Activated CD4-positive, alpha-beta T cell treated with anti-CD3 and anti-CD28 coated beads for 36 hours (primary cell): ENCODE data around the gene NGEF. TPM values are rescaled to one million over a fixed set of nuclear protein-coding genes. Genes with fewer than 3 reads are reported as not detected.
"Not testable (repeated sequence)": the region's sequence is repeated elsewhere in the genome, so short reads cannot be mapped to it uniquely, and the experiment has no call there.

Source experiments
- ATAC-seq: fragments of 200-7000 bp; cut with Tn5 transposase; one replicate; pipeline ENCODE4 v1.10.0; 2021; ENCODE audit warnings: mild to moderate bottlenecking, moderate library complexity
- CTCF ChIA-PET: fragments of 350-600 bp; sonication (Branson Sonifier 250); formaldehyde crosslinking; loops from one replicate; lab custom pipeline; 2021; ENCODE audit warnings: antibody characterized with exemption; lab: Charles Lee
- POLR2A ChIA-PET: fragments of 350-600 bp; sonication (Branson Sonifier 250); formaldehyde crosslinking; loops from one replicate; lab custom pipeline; 2021; ENCODE audit warnings: antibody characterized with exemption, inconsistent platforms; lab: Charles Lee
- DNase-seq: peaks from one replicate; pipeline ENCODE4 v3.0.0-alpha.2; 2020
- H3K27ac Mint-ChIP-seq: one replicate; pipeline ENCODE4 v1.8.0; 2021; ENCODE audit warnings: mixed read lengths
- H3K27me3 Mint-ChIP-seq: one replicate; pipeline ENCODE4 v1.8.0; 2021; ENCODE audit warnings: mixed read lengths
- H3K36me3 Mint-ChIP-seq: one replicate; pipeline ENCODE4 v1.8.0; 2021; ENCODE audit warnings: low read depth, mixed read lengths
- H3K4me1 Mint-ChIP-seq: one replicate; pipeline ENCODE4 v1.8.0; 2021; ENCODE audit warnings: mixed read lengths
- H3K4me3 Mint-ChIP-seq: one replicate; pipeline ENCODE4 v1.8.0; 2021; ENCODE audit warnings: mild to moderate bottlenecking, moderate library complexity, mixed read lengths
- H3K9me3 Mint-ChIP-seq: one replicate; pipeline ENCODE4 v1.8.0; 2021; ENCODE audit warnings: low read depth, mixed read lengths
- intact Hi-C, 2 experiments: fragments of 100-400 bp; cut with DNase I in 1 of 2; cut with micrococcal nuclease in 1 of 2; formaldehyde crosslinking; loops; one replicate each; pipeline versions ENCODE4 v1.14.2 to v1.15.1; 2022 to 2024; cut with DNase I, micrococcal nuclease
- total RNA-seq, 2 experiments: library from RNA; stranded (reverse); gene quantifications; one replicate each; pipeline ENCODE4 v1.2.3, GENCODE V29; 2021

The NGEF gene
- total RNA-seq, 2 experiments from 2014 or later = 1.5 to 2.0 TPM

DNA sequence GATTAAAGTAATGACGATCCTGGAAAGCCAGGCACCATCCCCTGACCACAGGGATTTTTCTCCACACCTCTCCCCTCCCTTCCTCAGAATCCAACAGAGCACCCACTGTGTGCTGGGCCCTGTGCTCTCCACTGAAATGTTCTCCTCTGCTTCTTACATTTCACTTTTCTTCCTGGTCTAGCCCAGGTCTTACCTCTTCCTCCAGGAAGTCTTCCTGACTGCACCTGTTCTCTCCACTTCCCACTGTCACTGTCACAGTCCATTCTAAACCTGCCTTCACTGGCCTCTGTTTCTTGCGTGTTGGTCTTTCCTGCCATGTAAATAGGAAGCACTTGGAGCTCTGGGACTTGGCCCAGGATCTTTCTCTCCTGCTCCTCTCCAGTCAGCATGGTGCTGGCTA is 7.4 kb upstream of the NGEF start:
- intact Hi-C loops = no loop called here
- Mint-ChIP-seq H3K36me3 (no peaks in the 10 kb centered on the region), H3K9me3 (peaks cover 2% of the 10 kb centered on the region), H3K4me1 (no peaks in the 10 kb centered on the region), H3K4me3 (no peak overlapping the region), H3K27me3 (no peaks in the 10 kb centered on the region), H3K27ac (no peak overlapping the region)
- POLR2A ChIA-PET = no interaction called here
- DNase-seq (no peak), ATAC-seq (no peak)
- CTCF ChIA-PET = no interaction called here

DNA sequence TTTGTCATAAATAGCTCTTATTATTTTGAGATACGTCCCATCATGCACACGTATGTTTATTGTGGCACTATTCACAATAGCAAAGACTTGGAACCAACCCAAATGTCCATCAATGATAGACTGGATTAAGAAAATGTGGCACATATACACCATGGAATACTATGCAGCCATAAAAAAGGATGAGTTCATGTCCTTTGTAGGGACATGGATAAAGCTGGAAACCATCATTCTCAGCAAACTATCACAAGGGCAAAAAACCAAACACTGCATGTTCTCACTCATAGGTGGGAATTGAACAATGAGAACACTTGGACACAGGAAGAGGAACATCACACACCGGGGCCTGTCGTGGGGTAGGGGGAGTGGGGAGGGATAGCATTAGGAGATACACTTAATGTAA is 6.6 kb upstream of the NGEF start:
- CTCF ChIA-PET, H3K36me3 Mint-ChIP-seq, H3K9me3 Mint-ChIP-seq, ATAC-seq, H3K4me3 Mint-ChIP-seq, DNase-seq, H3K4me1 Mint-ChIP-seq, POLR2A ChIA-PET, intact Hi-C loops, H3K27ac Mint-ChIP-seq, H3K27me3 Mint-ChIP-seq: not testable (repeated sequence)

DNA sequence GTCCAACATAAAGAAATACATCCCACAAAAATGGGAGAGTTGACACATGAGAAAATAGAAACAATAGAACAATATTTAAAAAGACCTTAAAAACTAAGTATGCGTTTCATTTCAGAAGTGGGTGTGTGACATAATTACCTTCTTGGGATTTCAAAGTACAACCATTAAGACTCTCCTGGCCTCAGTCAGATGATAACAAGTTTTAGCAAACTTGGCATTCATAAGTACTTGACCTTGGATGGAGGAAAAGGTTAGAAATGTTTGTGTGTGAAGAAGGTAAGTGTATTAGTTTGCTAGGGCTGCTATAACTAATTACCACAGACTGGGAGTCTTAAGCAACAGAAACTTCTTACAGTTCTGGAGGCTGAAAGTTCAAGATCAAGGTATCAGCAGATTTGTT is 4.9 kb upstream of the NGEF start:
- Mint-ChIP-seq H3K4me1 (no peaks in the 10 kb centered on the region), H3K27me3 (no peaks in the 10 kb centered on the region), H3K4me3 (no peak overlapping the region), H3K36me3 (no peaks in the 10 kb centered on the region), H3K27ac (no peak overlapping the region), H3K9me3 (peaks cover 2% of the 10 kb centered on the region)
- ChIA-PET POLR2A (no interaction called here), CTCF (interaction anchor here (0.9 kb wide), 1 partner anchor 13 kb away, joined by 3 read pairs; no protein-coding TSS in a partner anchor)
- DNase-seq (no peak), ATAC-seq (no peak)
- intact Hi-C loops = no loop called here

DNA sequence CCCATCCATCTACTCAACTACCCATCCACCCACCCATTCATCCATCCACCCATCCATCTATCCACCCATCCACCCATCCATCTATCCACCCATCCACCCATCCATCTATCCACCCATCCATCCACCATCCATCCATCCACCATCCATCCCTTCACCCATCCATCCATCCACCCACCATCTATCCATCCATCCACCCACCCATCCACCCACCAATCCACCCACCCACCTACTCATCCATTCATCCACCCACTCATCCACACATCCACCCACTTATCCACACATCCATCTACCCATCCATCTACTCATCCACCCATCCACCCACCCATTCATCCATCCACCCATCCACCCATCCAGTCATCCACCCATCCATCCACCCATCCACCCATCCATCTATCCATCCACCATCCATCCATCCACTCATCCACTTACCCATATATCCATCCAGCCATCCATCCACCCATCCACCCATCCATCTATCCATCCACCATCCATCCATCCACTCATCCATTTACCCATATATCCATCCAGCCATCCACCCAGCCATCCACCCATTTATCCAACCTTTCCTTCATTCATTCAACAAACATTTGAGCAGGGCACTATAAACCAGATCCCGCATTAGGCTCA is 2.1 kb upstream of the NGEF start:
- H3K4me1 Mint-ChIP-seq = no peaks in the 10 kb centered on the region
- no peaks in the 10 kb centered on the region for H3K36me3 Mint-ChIP-seq
- H3K9me3 Mint-ChIP-seq = peaks cover 2% of the 10 kb centered on the region
- no peak for ATAC-seq
- ChIA-PET CTCF (no interaction called here), POLR2A (no interaction called here)
- H3K27me3 Mint-ChIP-seq = peaks cover 2% of the 10 kb centered on the region
- intact Hi-C loops = no loop called here
- no peak overlapping the region for H3K27ac Mint-ChIP-seq
- no peak for DNase-seq
- no peak overlapping the region for H3K4me3 Mint-ChIP-seq

DNA sequence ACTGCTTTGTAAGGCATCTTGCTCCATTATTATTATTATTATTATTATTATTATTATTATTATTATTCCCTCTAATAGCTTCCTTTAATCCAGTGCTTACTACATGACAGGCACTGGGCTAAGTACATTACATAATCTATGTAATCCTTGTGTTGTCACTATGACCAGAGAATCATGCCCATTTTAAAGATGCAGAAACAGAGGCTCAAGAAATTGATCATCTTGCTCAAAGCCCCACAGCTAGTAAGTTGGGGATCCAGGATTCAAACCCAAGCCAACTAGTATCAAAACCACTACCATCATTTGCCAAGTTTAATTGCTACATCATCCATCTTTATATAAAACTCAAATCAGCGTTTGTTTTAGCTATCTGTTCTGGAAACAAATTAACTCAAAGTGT is 594 bp upstream of the NGEF start:
- Mint-ChIP-seq H3K27ac (no peak overlapping the region), H3K27me3 (peaks cover 2% of the 10 kb centered on the region), H3K9me3 (peaks cover 2% of the 10 kb centered on the region), H3K4me3 (no peak overlapping the region), H3K36me3 (no peaks in the 10 kb centered on the region), H3K4me1 (no peaks in the 10 kb centered on the region)
- ChIA-PET CTCF (interaction anchor here (0.7 kb wide), 1 partner anchor 33 kb away, joined by 3 read pairs; no protein-coding TSS in a partner anchor), POLR2A (no interaction called here)
- ATAC-seq (no peak), DNase-seq (no peak)
- intact Hi-C loops = no loop called here

DNA sequence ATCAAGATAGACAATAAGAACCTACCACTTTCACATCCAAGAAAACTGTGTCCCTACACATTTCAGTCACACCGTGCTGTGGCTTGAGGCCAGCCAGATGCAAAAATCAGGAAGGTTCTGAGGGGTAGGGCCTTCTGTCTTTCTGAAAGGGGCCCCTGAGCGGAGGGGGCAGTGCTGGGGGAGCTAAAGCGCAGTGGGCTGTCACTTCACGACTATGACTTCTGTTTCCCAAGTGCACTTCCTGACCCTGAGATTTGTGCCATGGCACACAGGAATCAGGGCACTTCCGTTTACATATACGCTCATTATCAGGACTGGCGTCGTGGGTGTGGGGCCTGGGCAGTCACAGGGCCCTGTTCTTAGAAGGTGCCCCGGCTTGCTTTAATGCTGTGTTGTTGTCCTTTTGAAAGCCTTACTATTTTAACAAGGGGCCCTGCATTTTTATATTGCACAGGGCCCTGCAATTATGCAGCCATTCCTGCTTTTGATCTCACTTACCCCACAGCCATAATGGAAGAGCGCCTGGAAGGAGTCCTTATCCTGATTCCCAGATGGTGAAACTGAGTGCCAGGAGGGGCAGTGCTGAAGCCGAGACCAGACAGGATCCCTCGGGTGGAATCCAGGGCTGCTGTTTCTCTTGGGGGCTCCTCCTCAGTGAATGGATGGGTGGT is 620 bp downstream of the NGEF start:
- no peak for DNase-seq
- no peak overlapping the region for H3K4me3 Mint-ChIP-seq
- ChIA-PET POLR2A (interaction anchor here (0.6 kb wide), 1 partner anchor 384 kb away, joined by 3 read pairs; no protein-coding TSS in a partner anchor), CTCF (no interaction called here)
- H3K27me3 Mint-ChIP-seq = peaks cover 2% of the 10 kb centered on the region
- H3K36me3 Mint-ChIP-seq = no peaks in the 10 kb centered on the region
- intact Hi-C loops = no loop called here
- no peak for ATAC-seq
- no peaks in the 10 kb centered on the region for H3K4me1 Mint-ChIP-seq
- peaks cover under 1% of the 10 kb centered on the region for H3K9me3 Mint-ChIP-seq
- no peak overlapping the region for H3K27ac Mint-ChIP-seq

DNA sequence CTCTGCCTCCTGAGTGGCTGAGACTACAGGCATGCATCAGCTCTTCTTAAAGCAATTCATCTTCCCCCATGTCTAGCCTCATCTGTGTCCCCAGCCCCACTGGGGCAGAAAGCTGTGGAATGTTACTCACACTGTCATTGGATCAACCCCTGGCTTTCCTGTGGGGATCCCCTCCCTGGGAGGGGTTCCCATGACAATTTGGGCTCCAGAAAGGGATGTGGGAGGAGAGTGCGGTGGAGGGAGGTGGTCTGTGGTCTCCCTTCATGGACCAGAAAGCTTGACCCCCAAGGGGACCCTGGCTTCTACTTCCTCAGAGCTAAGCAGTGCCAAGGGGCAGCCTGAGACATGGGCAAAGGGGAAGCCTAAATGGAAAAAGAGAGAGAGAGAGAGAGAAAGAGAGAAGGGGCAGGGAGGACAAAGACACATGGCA is 1.3 kb downstream of the NGEF start:
- intact Hi-C loops = no loop called here
- Mint-ChIP-seq H3K4me3 (no peak overlapping the region), H3K4me1 (no peaks in the 10 kb centered on the region), H3K27ac (no peak overlapping the region), H3K9me3 (no peaks in the 10 kb centered on the region), H3K36me3 (no peaks in the 10 kb centered on the region), H3K27me3 (peaks cover 2% of the 10 kb centered on the region)
- DNase-seq = no peak
- ATAC-seq = no peak
- CTCF ChIA-PET = no interaction called here
- POLR2A ChIA-PET = interaction anchor here (0.6 kb wide), 1 partner anchor 383 kb away, joined by 3 read pairs; no protein-coding TSS in a partner anchor

DNA sequence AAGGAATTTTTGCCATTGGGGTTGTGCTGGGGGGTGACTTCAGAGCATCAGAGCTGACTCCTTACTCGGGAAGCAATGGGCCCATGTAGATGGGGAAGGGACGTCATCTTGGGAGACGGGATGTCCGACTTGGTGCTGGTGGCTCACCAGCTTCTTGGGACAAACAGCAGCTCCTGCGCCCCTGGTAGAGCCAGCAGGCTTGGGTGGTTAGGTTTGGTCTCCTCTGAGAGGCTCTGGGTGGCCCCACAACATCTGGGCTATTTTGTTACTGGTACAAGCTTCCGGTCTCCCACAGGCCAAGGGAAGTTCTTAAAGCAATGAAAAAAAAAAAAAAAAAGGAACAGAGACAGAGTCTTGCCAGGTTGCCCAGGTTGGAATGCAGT is 1.8 kb downstream of the NGEF start:
- POLR2A ChIA-PET = no interaction called here
- intact Hi-C loops = no loop called here
- CTCF ChIA-PET = no interaction called here
- Mint-ChIP-seq H3K36me3 (no peaks in the 10 kb centered on the region), H3K27me3 (peaks cover 2% of the 10 kb centered on the region), H3K9me3 (no peaks in the 10 kb centered on the region), H3K4me3 (no peak overlapping the region), H3K27ac (no peak overlapping the region), H3K4me1 (no peaks in the 10 kb centered on the region)
- ATAC-seq = no peak
- DNase-seq = no peak

DNA sequence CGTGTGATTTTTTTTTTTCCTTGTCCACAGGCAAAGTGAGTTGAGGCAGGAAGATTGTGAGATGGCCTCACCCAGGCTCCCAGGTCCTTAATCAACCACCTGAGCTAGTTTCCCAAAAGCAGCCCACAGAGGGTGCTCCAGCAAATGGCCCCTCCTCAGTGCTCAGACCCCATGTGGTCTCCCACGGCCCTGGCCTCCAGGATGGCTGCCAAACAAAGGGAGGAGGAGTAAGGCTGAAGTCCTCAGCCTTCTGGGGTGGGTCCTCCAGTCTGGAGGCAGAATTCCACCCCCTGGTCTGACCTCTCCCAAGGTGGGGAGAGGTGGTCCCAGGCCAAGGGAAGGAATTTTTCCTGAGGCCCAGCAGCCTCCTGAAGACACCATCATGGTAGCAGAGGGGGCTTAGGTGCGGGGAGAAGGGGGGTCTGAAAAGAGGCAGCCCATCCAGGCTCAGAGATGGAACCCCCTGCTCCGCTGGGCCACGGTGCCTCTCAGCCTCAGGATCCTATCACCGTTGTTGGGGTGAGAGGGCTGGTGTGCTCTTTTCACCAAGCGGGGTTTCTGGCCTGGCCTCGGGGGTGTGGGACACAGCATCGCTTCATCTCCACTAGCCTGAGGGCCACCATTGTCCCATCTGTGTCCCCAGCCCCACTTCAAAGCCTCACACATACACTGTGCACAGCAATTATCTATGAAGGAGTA is 2.3 kb downstream of the NGEF start:
- Mint-ChIP-seq H3K9me3 (no peaks in the 10 kb centered on the region), H3K36me3 (no peaks in the 10 kb centered on the region), H3K4me3 (no peak overlapping the region), H3K27ac (no peak overlapping the region), H3K4me1 (no peaks in the 10 kb centered on the region), H3K27me3 (peaks cover 2% of the 10 kb centered on the region)
- ATAC-seq (no peak), DNase-seq (no peak)
- CTCF ChIA-PET = no interaction called here
- POLR2A ChIA-PET = no interaction called here
- intact Hi-C loops = no loop called here

DNA sequence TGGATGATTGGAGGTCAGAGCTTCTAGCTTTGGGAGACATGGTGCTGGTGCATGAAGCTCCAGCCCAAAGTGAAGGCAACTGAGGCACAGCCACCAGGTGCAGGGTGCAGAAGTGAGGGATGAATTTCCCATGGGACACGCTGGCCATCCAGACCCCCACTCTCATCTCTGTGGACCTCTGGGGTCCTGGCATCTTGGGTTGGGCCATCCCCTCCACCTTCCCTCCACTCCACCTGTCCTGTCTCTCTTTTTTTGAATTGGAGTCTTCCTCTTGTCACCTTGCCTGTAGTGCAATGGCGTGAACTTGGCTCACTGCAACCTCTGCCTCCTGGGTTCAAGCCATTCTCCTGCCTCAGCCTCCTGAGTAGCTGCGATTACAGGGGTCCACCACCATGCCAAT is 3.4 kb downstream of the NGEF start:
- Mint-ChIP-seq H3K4me3 (no peak overlapping the region), H3K4me1 (no peaks in the 10 kb centered on the region), H3K27ac (no peak overlapping the region), H3K9me3 (no peaks in the 10 kb centered on the region), H3K36me3 (no peaks in the 10 kb centered on the region), H3K27me3 (peaks cover 2% of the 10 kb centered on the region)
- ATAC-seq (no peak), DNase-seq (no peak)
- intact Hi-C loops = no loop called here
- ChIA-PET POLR2A (no interaction called here), CTCF (no interaction called here)

DNA sequence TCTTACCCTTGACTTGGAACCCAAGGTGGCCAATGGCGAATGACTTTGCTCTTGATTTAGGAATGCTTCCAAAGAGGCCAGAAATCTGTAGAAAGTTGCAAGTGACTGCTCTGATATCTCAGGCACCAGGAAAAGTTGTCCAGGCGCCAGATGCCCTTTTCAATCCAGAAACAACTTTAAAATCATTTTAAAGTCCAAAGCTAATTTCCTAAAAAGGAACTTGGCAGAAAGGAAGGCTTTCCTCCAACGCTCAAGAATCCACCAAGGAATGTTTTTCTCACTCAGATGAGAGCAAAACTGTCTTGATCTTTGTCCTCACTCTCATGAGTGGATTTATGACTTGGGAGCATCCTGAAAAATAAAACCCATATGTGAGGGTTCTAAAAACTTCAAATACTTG is 5.3 kb downstream of the NGEF start:
- Mint-ChIP-seq H3K36me3 (no peaks in the 10 kb centered on the region), H3K9me3 (no peaks in the 10 kb centered on the region), H3K27ac (no peak overlapping the region), H3K4me3 (no peak overlapping the region), H3K27me3 (peaks cover 2% of the 10 kb centered on the region), H3K4me1 (no peaks in the 10 kb centered on the region)
- CTCF ChIA-PET = interaction anchor here (1.2 kb wide), 1 partner anchor 9 kb away, joined by 3 read pairs; no protein-coding TSS in a partner anchor
- DNase-seq (no peak), ATAC-seq (no peak)
- intact Hi-C loops = no loop called here
- POLR2A ChIA-PET = no interaction called here

DNA sequence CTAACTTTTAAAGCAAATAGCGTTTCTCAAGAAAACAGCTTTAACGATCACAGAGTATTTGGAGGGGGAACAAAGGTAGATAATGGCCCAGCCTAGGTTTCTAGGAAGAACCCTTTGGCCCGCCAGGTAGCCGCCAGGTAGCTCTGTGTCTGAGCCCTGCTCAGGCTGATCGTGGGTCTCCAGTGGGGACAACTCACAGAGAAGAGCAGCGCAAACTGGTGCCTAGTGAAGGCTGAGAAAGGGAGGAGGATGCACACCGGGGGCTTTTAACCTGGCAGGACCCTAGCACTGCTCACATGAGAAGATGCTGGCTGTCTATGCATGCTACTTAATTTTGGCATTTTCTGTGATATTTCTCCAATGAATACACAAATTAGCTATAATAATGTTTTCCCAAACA is 5.8 kb downstream of the NGEF start:
- CTCF ChIA-PET = interaction anchor here (0.9 to 1.2 kb wide), 2 partner anchors 10 to 52 kb away, joined by 3 read pairs; no protein-coding TSS in a partner anchor
- no peaks in the 10 kb centered on the region for H3K36me3 Mint-ChIP-seq
- H3K4me1 Mint-ChIP-seq = no peaks in the 10 kb centered on the region
- H3K9me3 Mint-ChIP-seq = no peaks in the 10 kb centered on the region
- no peak for ATAC-seq
- POLR2A ChIA-PET = no interaction called here
- peaks cover 2% of the 10 kb centered on the region for H3K27me3 Mint-ChIP-seq
- no peak overlapping the region for H3K4me3 Mint-ChIP-seq
- intact Hi-C loops = no loop called here
- no peak for DNase-seq
- H3K27ac Mint-ChIP-seq = no peak overlapping the region
